ENCODE data around the gene GCSAML.

Gene GCSAML

GRCh38 chr1:247529771-247530355 lies 19.1 kb upstream of the GCSAML start:
- TF ChIP-seq, protein P1, sequence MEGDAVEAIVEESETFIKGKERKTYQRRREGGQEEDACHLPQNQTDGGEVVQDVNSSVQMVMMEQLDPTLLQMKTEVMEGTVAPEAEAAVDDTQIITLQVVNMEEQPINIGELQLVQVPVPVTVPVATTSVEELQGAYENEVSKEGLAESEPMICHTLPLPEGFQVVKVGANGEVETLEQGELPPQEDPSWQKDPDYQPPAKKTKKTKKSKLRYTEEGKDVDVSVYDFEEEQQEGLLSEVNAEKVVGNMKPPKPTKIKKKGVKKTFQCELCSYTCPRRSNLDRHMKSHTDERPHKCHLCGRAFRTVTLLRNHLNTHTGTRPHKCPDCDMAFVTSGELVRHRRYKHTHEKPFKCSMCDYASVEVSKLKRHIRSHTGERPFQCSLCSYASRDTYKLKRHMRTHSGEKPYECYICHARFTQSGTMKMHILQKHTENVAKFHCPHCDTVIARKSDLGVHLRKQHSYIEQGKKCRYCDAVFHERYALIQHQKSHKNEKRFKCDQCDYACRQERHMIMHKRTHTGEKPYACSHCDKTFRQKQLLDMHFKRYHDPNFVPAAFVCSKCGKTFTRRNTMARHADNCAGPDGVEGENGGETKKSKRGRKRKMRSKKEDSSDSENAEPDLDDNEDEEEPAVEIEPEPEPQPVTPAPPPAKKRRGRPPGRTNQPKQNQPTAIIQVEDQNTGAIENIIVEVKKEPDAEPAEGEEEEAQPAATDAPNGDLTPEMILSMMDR (IDR thresholded peaks at IDR 0.05; ENCODE audit: low read depth, low read length, missing control alignments), result no peak
- no peak overlapping the region for H3K4me3 ChIP-seq (ENCODE audit: low read depth, low read length)
- in situ Hi-C loops (cut with HindIII; ENCODE audit: low sequenced_read_pairs), result no loop called here
- no peak for DNase-seq (ENCODE audit: low read depth)

GRCh38 chr1:247530785-247531184 lies 18.1 kb upstream of the GCSAML start:
- no peak for DNase-seq (ENCODE audit: low read depth)
- no peak overlapping the region for H3K4me3 ChIP-seq (ENCODE audit: low read depth, low read length)
- in situ Hi-C loops (cut with HindIII; ENCODE audit: low sequenced_read_pairs), result no loop called here
- TF ChIP-seq, protein P1 (IDR thresholded peaks at IDR 0.05; ENCODE audit: low read depth, low read length, missing control alignments), result no peak

DNA sequence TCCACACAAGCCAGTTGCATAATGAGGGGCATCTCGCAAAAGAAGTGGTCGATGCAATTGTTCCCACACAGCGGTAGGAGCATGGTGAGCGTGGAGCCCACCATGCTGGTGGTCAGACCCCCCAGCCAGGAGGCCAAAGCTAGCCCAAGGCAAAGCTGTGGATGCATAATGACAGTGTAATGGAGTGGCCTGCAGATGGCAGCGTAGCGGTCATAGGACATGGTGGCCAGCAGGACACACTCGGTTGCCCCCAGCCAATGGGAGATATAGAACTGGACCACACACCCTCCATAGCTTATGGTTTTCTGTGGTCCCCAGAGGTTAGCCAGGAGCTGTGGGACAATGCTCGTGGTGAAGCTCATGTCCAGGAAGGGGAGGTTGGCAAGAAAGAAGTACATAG lies 17.0 kb upstream of the GCSAML start:
- TF ChIP-seq, protein P1 (IDR thresholded peaks at IDR 0.05; ENCODE audit: low read depth, low read length, missing control alignments), result no peak
- no peak overlapping the region for H3K4me3 ChIP-seq (ENCODE audit: low read depth, low read length)
- DNase-seq (ENCODE audit: low read depth), result no peak
- in situ Hi-C loops (cut with HindIII; ENCODE audit: low sequenced_read_pairs), result no loop called here

DNA sequence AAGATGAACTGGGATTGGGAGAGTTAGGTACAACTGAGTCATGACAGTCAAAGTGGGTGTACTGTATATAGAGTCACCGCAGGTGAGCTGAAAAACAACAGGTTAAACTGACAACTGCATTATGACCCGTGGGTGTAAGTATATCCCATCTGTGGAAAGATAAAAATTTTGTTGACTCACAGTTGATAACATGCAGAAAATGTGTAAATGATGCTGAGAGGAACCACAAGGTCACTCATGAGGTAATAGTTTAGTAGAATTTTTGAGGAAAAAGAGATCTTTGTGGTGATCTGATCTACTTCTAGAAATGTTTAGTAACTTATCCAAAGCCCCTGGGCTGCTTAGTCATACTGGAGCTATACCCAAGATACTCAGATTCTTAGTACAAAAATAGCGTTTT lies 13.5 kb upstream of the GCSAML start:
- TF ChIP-seq, protein P1 (IDR thresholded peaks at IDR 0.05; ENCODE audit: low read depth, low read length, missing control alignments), result no peak
- in situ Hi-C loops (cut with HindIII; ENCODE audit: low sequenced_read_pairs), result no loop called here
- no peak for DNase-seq (ENCODE audit: low read depth)
- no peak overlapping the region for H3K4me3 ChIP-seq (ENCODE audit: low read depth, low read length)

DNA sequence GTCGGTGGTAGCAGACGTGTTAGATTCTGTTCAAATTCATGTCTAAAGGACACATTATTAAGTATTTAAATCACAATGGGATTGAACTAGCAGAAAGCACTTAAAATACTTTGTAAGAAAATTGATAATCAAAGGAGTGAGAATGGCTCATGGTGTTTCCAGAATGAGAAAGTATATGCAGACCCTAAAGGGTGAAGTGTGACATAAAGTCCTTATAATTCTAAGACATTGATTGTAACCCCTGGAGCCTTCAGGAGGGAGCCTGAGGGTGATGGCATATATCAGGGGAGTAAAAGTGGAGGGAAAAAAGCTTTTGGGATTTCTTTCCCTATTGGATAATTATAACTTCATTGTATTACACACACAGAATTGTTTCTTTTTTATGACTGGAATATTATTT lies 12.6 kb upstream of the GCSAML start, which contains the start of gene OR2C3:
TSS of gene OR2C3 (minus strand) at position 101 of the 400 bp plus-strand sequence. CDS start 3,929 bp downstream, outside the sequence.
- H3K4me3 ChIP-seq (ENCODE audit: low read depth, low read length), result no peak within 1 kb of the TSS
- no peak for DNase-seq (ENCODE audit: low read depth)
- in situ Hi-C loops (cut with HindIII; ENCODE audit: low sequenced_read_pairs), result no loop called here
- TF ChIP-seq, protein P1 (IDR thresholded peaks at IDR 0.05; ENCODE audit: low read depth, low read length, missing control alignments), result no peak

DNA sequence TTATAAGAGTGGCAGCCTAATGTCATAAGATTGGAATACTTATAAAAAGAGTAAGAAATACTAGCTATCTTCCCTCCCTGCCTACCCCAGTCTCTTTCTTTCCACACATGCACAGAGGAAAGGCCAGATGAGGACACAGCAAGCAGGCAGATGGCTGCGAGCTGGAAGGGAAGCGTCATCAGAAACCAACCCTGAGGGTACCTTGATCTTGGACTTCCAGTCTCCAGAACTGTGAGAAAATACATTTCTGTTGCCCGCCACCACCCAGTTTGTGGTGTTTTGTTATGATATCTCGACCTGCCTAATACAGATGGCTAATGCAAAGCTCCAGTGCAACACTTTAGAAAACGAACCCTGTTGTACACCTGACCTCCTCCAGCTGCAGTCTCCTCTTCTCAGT lies 10.4 kb upstream of the GCSAML start:
- no peak for DNase-seq (ENCODE audit: low read depth)
- in situ Hi-C loops (cut with HindIII; ENCODE audit: low sequenced_read_pairs), result no loop called here
- TF ChIP-seq, protein P1 (IDR thresholded peaks at IDR 0.05; ENCODE audit: low read depth, low read length, missing control alignments), result no peak
- H3K4me3 ChIP-seq (ENCODE audit: low read depth, low read length), result no peak overlapping the region

Measured in astrocyte of the cerebellum (primary cell).